Chondrocyte (in vitro differentiated cells): Measurements from ENCODE around the gene CABYR. TPM values are rescaled to one million over a fixed set of nuclear protein-coding genes. Genes with fewer than 3 reads are reported as not detected.

ENCODE experiments used
- DNase-seq: peaks from one replicate; pipeline ENCODE4 v3.0.0; 2021; ENCODE audit warnings: mixed read lengths, low spot score
- H3K27ac Mint-ChIP-seq: one replicate; pipeline ENCODE4 v1.8.0; 2021; ENCODE audit warnings: mild to moderate bottlenecking, moderate library complexity, mixed read lengths; ENCODE audit not compliant: unreplicated experiment
- H3K27me3 Mint-ChIP-seq: 2 replicates; pipeline ENCODE4 v1.8.0; 2021; ENCODE audit warnings: low read depth, mixed read lengths
- H3K36me3 Mint-ChIP-seq: 2 replicates; pipeline ENCODE4 v1.8.0; 2021; ENCODE audit warnings: low read depth, mixed read lengths
- H3K4me1 Mint-ChIP-seq: 2 replicates; pipeline ENCODE4 v1.8.0; 2021; ENCODE audit warnings: low read depth, mild to moderate bottlenecking, mixed read lengths
- H3K4me3 Mint-ChIP-seq: one replicate; pipeline ENCODE4 v1.8.0; 2021; ENCODE audit warnings: mild to moderate bottlenecking, moderate library complexity, mixed read lengths; ENCODE audit not compliant: unreplicated experiment
- H3K9me3 Mint-ChIP-seq: 2 replicates; pipeline ENCODE4 v1.8.0; 2021; ENCODE audit warnings: low read depth, mixed read lengths
- total RNA-seq: library from RNA; stranded (reverse); gene quantifications from 3 replicates; pipeline ENCODE4 v1.2.1, GENCODE V29; 2021
- TF ChIP-seq, protein P1 (sequence below): fragments of 200-600 bp; sonication (generic); IDR thresholded peaks from 2 replicates; pipeline ENCODE4 v1.5.0; 2021; ENCODE audit warnings: antibody characterized with exemption, mild to moderate bottlenecking, moderate library complexity

The CABYR gene
- total RNA-seq, 1 donor from 2014 or later = 9.8 TPM

DNA sequence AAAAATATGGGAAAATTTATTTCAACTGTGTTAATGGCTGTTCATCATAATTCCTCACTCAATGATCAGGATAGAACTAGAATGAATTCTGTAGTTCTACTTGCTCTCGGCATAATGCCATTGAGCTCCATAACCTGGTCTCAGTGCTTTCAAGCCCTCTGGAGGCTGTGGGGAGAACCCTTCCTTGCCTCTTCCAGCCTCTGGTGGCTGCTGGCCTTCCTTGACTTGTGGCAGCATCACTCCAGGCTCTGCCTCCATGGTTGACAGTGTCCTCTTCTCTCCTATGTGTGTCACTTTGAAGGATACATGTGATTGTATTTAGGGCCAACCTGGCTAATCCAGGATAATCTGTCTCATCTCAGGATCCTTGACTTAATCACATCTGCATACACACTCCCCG is 26.9 kb upstream of the CABYR start:
- DNase-seq = no peak
- no peaks in the 10 kb centered on the region for H3K27me3 Mint-ChIP-seq
- H3K4me1 Mint-ChIP-seq = no peaks in the 10 kb centered on the region
- H3K4me3 Mint-ChIP-seq = no peak overlapping the region
- H3K36me3 Mint-ChIP-seq = peaks cover 14% of the 10 kb centered on the region
- no peak overlapping the region for H3K27ac Mint-ChIP-seq
- H3K9me3 Mint-ChIP-seq = no peaks in the 10 kb centered on the region
- TF ChIP-seq, protein P1, sequence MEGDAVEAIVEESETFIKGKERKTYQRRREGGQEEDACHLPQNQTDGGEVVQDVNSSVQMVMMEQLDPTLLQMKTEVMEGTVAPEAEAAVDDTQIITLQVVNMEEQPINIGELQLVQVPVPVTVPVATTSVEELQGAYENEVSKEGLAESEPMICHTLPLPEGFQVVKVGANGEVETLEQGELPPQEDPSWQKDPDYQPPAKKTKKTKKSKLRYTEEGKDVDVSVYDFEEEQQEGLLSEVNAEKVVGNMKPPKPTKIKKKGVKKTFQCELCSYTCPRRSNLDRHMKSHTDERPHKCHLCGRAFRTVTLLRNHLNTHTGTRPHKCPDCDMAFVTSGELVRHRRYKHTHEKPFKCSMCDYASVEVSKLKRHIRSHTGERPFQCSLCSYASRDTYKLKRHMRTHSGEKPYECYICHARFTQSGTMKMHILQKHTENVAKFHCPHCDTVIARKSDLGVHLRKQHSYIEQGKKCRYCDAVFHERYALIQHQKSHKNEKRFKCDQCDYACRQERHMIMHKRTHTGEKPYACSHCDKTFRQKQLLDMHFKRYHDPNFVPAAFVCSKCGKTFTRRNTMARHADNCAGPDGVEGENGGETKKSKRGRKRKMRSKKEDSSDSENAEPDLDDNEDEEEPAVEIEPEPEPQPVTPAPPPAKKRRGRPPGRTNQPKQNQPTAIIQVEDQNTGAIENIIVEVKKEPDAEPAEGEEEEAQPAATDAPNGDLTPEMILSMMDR = no peak

DNA sequence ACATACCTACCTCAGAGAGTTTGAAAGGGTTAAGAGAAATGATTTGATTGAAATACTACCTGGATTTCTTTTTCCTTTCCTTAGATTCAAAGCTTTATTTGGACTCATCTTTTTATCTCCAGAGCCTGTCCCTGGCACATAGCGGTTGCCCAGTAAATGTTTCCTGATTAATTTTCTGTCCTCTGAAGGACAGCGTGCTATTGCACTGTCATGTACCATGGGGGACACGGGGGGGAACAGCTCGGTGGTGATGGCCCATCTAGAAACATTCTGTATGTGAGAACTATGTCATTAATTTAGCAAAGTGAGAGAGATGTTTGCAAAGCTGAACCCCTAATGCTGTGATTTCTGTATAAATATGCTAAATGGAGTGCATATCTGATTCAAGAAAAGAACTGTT is 26.4 kb upstream of the CABYR start:
- no peaks in the 10 kb centered on the region for H3K27me3 Mint-ChIP-seq
- H3K27ac Mint-ChIP-seq = no peak overlapping the region
- no peaks in the 10 kb centered on the region for H3K9me3 Mint-ChIP-seq
- DNase-seq = no peak
- peaks cover 13% of the 10 kb centered on the region for H3K36me3 Mint-ChIP-seq
- no peaks in the 10 kb centered on the region for H3K4me1 Mint-ChIP-seq
- no peak overlapping the region for H3K4me3 Mint-ChIP-seq
- TF ChIP-seq, protein P1 = no peak

DNA sequence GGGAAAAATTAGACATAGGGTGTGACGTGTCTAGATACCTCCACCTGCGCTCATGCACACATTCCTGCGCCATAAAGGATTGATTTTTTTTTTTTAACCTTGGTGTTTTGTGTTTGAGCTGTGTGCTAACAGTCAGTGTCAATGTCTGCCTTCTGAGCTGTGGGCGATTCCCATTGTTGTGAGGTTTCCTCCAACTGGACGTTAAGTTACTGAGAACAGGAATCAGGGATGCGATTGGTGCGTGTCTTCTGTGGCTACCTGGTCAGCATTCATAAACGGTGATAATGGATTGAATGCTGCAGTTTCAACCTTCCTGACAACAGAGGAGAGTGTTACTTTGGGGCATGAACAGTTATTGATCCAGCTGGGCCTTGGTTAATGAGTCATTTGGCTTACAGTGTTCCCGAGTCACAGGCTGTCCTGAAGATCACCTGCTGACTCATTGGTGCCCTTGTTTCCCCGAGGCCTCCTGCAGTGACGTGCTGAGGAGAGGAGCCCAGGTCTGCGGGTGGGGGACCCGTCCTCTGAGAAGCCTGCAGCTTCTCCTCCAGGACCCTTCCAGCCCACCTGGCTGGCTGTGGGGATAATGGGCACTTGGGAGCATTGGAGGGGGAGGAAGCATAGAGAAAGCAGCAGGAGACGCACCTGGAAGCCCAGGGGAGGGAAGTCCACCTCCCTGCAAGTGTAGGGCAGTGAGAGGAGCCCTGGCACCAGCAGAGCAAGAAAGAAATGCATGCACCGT is 25.8 kb upstream of the CABYR start:
- H3K9me3 Mint-ChIP-seq = no peaks in the 10 kb centered on the region
- no peak overlapping the region for H3K4me3 Mint-ChIP-seq
- no peak overlapping the region for H3K27ac Mint-ChIP-seq
- H3K27me3 Mint-ChIP-seq = no peaks in the 10 kb centered on the region
- no peaks in the 10 kb centered on the region for H3K4me1 Mint-ChIP-seq
- H3K36me3 Mint-ChIP-seq = peaks cover 12% of the 10 kb centered on the region
- DNase-seq = no peak
- TF ChIP-seq, protein P1 = no peak

- peaks cover 12% of the 10 kb centered on the region for H3K36me3 Mint-ChIP-seq
- no peak for DNase-seq
- H3K9me3 Mint-ChIP-seq = no peaks in the 10 kb centered on the region
- H3K27ac Mint-ChIP-seq = no peak overlapping the region
- TF ChIP-seq, protein P1 = no peak
- H3K4me1 Mint-ChIP-seq = no peaks in the 10 kb centered on the region
- H3K27me3 Mint-ChIP-seq = no peaks in the 10 kb centered on the region
- no peak overlapping the region for H3K4me3 Mint-ChIP-seq
These were observed 23.8 kb upstream of the CABYR start for GRCh38 chr18:24114924-24115549.

- no peaks in the 10 kb centered on the region for H3K9me3 Mint-ChIP-seq
- no peak for DNase-seq
- TF ChIP-seq, protein P1 = no peak
- H3K27me3 Mint-ChIP-seq = no peaks in the 10 kb centered on the region
- H3K27ac Mint-ChIP-seq = no peak overlapping the region
- no peaks in the 10 kb centered on the region for H3K4me1 Mint-ChIP-seq
- H3K36me3 Mint-ChIP-seq = peaks cover 13% of the 10 kb centered on the region
- no peak overlapping the region for H3K4me3 Mint-ChIP-seq
These were observed 23.2 kb upstream of the CABYR start for GRCh38 chr18:24115628-24116027.
